ENCODE results near the gene OR2Y1.
"Not testable (repeated sequence)": the region's sequence is repeated elsewhere in the genome, so short reads cannot be mapped to it uniquely, and the experiment has no call there.

- not testable (repeated sequence) for TF ChIP-seq CTCF, POLR2A (IDR thresholded peaks at IDR 0.05)
Observed at GRCh38 chr5:180781900-180782326, 42.1 kb upstream of the OR2Y1 start.

All from prostate gland (tissue), 2 donors.